Neural crest cell (in vitro differentiated cells): ENCODE measurements around the gene DDX1. TPM values are rescaled to one million over a fixed set of nuclear protein-coding genes. Genes with fewer than 3 reads are reported as not detected.
"Not testable (repeated sequence)": the region's sequence is repeated elsewhere in the genome, so short reads cannot be mapped to it uniquely, and the experiment has no call there.

Experiments
- DNase-seq: peaks from one replicate; pipeline ENCODE4 v3.0.0; 2021; ENCODE audit warnings: low read depth, mixed read lengths, low spot score
- H3K27ac Mint-ChIP-seq: one replicate; pipeline ENCODE4 v1.8.0; 2021; ENCODE audit warnings: mild to moderate bottlenecking, mixed read lengths; ENCODE audit not compliant: unreplicated experiment
- H3K27me3 Mint-ChIP-seq: 2 replicates; pipeline ENCODE4 v1.8.0; 2021; ENCODE audit warnings: low read depth, mild to moderate bottlenecking, mixed read lengths
- H3K36me3 Mint-ChIP-seq: 2 replicates; pipeline ENCODE4 v1.8.0; 2021; ENCODE audit warnings: low read depth, mild to moderate bottlenecking, mixed read lengths
- H3K4me1 Mint-ChIP-seq: 2 replicates; pipeline ENCODE4 v1.8.0; 2021; ENCODE audit warnings: mixed read lengths
- H3K4me3 Mint-ChIP-seq: one replicate; pipeline ENCODE4 v1.8.0; 2021; ENCODE audit warnings: mild to moderate bottlenecking, mixed read lengths
- H3K9me3 Mint-ChIP-seq: 2 replicates; pipeline ENCODE4 v1.8.0; 2021; ENCODE audit warnings: mixed read lengths
- CTCF ChIP-seq: fragments of 200-600 bp; sonication (generic); conservative IDR thresholded peaks from 2 replicates; pipeline ENCODE4 v1.5.0; 2021; ENCODE audit warnings: antibody characterized with exemption, mild to moderate bottlenecking
- long read RNA-seq: library from polyadenylated mRNA; unstranded; transcript quantifications from one replicate; pipeline ENCODE4 v2.0.0, GENCODE V29; 2020
- total RNA-seq: library from RNA; stranded (reverse); gene quantifications from 2 replicates; pipeline ENCODE4 v1.2.1, GENCODE V29; 2021

Gene DDX1
- 154 and 157 TPM in 2 replicates for total RNA-seq
- long read RNA-seq, transcript DDX1-201 (26 exons, 2,739 nt) = major isoform, 374 of 611 reads
- long read RNA-seq, partial matches to known transcripts = 179 of 611 reads
- long read RNA-seq, other reads (novel, unspliced or antisense) = 56 of 611 reads

- TF ChIP-seq CTCF = peak; percentile 18
- no peaks in the 10 kb centered on the region for H3K9me3 Mint-ChIP-seq
- peaks cover 24% of the 10 kb centered on the region for H3K4me1 Mint-ChIP-seq
- H3K27ac Mint-ChIP-seq = peak within 1 kb of the TSS; percentile 93
- DNase-seq = peak; percentile 78
- peaks cover 7% of the 10 kb centered on the region for H3K36me3 Mint-ChIP-seq
- no peaks in the 10 kb centered on the region for H3K27me3 Mint-ChIP-seq
- H3K4me3 Mint-ChIP-seq = peak within 1 kb of the TSS; percentile 97
Observed at GRCh38 chr2:15591692-15592463, at the start of gene DDX1. DDX1 (plus strand) TSS chr2:15591868; CDS start chr2:15591934, 66 bp downstream.

DNA sequence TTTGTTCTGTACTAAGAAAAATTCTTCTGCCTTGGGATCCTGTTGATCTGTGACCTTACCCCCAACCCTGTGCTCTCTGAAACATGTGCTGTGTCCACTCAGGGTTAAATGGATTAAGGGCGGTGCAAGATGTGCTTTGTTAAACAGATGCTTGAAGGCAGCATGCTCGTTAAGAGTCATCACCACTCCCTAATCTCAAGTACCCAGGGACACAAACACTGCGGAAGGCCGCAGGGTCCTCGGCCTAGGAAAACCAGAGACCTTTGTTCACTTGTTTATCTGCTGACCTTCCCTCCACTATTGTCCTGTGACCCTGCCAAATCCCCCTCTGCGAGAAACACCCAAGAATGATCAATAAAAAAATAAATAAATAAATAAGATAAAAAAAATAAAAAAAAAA is 49.4 kb upstream of the DDX1 start:
- H3K9me3 Mint-ChIP-seq, DNase-seq, H3K27me3 Mint-ChIP-seq, H3K4me1 Mint-ChIP-seq, H3K4me3 Mint-ChIP-seq, H3K27ac Mint-ChIP-seq: not testable (repeated sequence)
- H3K36me3 Mint-ChIP-seq = peaks cover 23% of the 10 kb centered on the region

GRCh38 chr2:15543053-15543452 is 48.6 kb upstream of the DDX1 start:
- Mint-ChIP-seq H3K27me3 (no peaks in the 10 kb centered on the region), H3K4me3 (no peak overlapping the region), H3K4me1 (peaks cover 3% of the 10 kb centered on the region), H3K36me3 (peaks cover 22% of the 10 kb centered on the region), H3K9me3 (peaks cover 8% of the 10 kb centered on the region), H3K27ac (no peak overlapping the region)
- no peak for DNase-seq
- no peak for TF ChIP-seq CTCF

- Mint-ChIP-seq H3K4me1 (peaks cover 3% of the 10 kb centered on the region), H3K36me3 (peaks cover 22% of the 10 kb centered on the region), H3K27ac (no peak overlapping the region)
Observed at GRCh38 chr2:15543541-15543940, 48.1 kb upstream of the DDX1 start.

GRCh38 chr2:15544227-15544626 is 47.4 kb upstream of the DDX1 start:
- Mint-ChIP-seq H3K27me3 (no peaks in the 10 kb centered on the region), H3K4me1 (peaks cover 3% of the 10 kb centered on the region), H3K9me3 (peaks cover 8% of the 10 kb centered on the region), H3K27ac (no peak overlapping the region), H3K4me3 (no peak overlapping the region), H3K36me3 (peaks cover 20% of the 10 kb centered on the region)
- no peak for TF ChIP-seq CTCF
- DNase-seq = no peak

More at GRCh38 chr2:15543541-15543940, 48.1 kb upstream of the DDX1 start:
- no peak for DNase-seq
- TF ChIP-seq CTCF = no peak
- no peaks in the 10 kb centered on the region for H3K27me3 Mint-ChIP-seq
- peaks cover 8% of the 10 kb centered on the region for H3K9me3 Mint-ChIP-seq
- no peak overlapping the region for H3K4me3 Mint-ChIP-seq
